Measurements from ENCODE around the gene PBX3.

DNA sequence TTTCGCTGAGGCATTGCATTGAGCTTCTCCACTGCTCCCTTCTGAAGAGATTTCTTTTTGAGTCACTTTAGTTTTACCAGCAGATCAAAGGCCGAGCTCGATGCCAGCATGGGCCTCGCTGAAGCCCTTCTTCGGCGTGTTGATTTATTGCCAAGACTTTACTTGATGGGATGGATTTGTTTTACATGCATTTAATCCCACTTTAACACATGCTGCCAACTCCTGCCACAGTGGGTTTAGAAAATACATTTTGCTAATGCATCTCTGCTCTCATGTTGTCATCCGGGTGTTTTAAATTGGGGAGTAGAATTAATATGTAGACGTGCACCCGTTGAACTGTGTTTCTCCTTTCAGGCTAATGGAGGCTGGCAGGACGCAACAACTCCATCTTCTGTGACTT is 218.3 kb downstream of the PBX3 start:
- TF ChIP-seq POLR2A (IDR thresholded peaks at IDR 0.05; ENCODE audit: low read length): no peak
- TF ChIP-seq GATA1 (IDR thresholded peaks at IDR 0.05; ENCODE audit: low read depth, low read length): no peak
